Embryonic facial prominence (tissue), 1 donor: ENCODE measurements around the gene GPR78.
"Not testable (repeated sequence)": the region's sequence is repeated elsewhere in the genome, so short reads cannot be mapped to it uniquely, and the experiment has no call there.

Experiments
- DNase-seq: peaks from one replicate; pipeline ENCODE4 v3.0.0-alpha.2; 2016; ENCODE audit errors: extremely low spot score

GPR78 gene

DNA sequence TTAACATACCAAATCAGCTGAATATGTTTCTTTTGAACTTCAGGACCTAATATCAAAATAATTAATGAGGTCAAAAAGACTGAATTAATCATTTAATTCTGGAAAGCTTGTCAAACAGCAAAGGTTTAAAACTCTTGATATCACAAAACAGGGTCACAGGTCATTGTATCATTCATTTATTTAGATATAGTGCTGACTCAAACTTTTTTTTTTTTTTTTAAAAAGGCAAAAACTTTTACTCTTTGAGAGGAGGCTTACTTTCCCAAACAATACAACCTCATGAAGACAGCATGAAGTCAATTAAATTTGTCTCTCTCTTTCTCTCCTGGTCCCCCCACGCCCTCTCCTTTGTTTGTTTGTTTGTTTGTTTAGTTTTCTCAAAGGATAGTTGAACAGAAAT lies 15.6 kb upstream of the GPR78 start:
- DNase-seq, result no peak

DNA sequence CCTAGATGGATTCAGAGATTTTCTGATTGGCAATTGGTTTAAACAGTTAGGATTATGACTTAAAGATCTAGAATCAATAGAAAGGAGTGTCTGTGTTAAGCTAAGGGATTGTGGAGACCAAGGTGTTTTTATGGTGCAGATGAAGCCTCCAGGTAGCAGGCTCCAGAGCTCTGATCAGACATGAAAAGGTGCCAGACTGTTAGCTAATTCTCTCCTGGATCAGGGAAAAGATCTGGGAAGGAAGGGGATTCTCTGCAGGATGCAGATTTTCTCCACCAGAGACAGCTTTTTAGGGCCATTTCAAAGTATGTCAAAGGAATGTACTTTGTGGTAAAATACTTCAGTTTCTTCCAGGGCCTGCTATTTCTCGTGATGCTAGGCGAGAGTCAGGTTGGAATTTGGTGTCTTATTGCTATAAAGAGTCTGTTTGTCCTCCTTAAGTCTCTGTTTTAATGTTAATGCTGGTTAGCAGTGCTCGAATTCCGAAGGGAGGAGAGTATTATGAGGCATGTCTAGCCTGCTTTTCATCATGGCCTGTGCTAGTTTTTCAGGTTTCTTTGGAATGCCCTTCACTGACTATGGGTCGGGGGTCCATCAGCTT lies 12.0 kb upstream of the GPR78 start:
- DNase-seq, result no peak

DNA sequence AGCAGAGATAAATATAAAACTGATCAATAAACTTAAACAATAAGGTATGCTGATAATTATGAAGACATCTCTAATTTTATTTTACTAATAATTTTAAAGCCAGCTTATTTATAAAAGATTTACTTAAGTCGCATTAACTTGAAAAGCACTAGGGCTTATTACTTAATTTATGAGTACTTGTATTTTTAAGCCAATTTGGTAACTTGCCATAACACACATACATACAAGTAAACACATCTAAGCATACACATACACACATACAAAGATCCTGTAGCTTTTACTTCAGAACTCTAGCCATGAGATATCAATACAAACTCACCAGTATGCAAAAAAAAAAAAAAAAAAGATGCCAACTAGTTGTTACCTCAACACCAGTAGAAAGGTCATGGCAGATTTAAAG lies 10.0 kb upstream of the GPR78 start:
- DNase-seq, result no peak

DNA sequence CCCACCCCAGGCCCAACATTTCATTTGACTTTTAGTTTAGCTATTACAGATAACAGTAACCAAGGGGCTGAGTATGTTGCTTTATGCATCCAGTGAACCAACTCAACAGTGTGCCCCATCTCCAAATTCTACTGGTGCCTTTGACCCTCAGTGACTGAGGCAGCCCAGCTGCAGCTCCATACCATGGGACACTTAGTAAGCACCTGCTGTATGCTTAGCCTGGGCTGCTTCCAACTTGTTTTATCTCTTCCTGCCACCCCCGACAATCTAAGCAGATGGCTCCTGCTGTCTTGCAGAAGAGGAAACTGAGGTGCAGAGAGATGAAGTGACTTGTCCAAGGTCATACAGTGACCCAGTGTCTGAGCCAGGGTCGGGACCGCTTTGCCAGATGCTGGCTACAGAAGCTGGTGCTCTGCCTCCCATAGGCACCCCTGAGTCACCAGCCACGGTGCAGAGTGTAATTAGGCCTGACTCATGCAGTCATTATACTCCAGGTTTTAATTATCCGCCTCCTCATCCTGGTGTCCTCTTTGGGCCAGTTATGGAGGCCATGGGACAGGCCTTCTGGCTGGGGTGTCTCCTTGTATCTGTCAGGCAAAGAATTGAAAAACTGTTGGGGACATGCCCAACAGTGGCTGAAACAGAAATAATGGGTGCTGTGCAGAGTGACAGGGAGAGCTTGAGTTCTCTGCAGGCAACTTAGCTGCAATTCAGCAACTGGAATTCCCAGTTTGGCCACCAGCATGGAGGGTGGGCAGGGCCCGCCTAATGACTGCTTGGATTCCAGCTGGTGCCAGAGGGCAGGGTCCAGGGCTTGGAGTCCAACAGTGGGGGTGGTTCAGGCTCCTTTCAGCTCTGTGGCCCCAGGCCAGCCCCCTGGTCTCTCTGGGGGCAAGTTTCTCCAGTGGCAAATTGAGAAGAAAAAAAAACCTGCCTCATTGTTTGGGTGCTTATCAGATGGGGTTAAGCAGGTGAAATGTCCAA lies 8.2 kb upstream of the GPR78 start:
- DNase-seq, result no peak

DNA sequence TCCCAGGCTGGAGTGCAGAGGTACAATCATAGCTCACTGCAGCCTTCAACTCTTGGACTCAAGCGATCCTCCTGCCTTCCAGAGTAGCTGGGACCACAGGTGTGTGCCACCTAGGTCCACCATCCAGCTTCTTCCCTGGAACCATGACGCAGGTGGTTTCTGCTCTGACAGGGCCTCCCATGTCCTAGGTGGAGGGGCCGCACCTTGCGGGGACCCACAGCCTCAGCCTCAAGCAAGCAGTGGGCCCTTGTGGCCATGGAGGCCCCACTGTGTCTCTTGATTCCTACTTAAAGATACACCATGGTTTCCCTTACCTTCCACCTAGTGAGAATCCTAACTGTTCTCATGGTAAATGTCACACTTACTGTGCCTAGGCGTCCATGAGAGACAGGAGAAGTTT lies 6.9 kb upstream of the GPR78 start:
- DNase-seq, result no peak

DNA sequence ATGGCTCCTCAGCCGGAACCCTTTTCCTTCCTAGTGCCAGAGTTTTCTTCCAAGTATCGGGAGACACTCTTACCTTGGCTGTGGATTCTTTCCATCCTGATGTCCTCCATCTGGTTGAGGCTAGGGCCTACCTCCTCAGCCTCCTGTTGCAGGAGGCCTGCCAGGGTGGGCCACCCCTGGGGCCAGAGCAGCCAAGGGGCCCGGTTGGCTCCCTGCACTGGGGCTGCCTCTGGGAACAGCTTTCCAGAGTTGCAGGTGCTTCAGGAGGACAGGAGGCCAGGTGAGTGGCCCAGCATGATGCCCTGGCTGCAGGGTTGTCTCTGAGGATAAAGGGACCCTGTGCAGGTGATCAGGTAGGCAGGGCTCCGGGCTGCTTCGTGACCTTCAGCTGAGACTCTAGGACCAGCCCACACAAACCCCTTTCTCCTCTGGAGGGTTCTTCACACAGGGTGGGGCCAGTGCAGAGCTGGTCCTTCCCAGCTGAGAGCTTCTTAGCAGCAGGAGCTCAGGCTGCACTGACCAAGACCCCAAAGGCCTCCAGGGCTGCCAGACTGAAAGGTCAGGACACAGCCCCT lies 5.3 kb upstream of the GPR78 start:
- DNase-seq, result no peak

DNA sequence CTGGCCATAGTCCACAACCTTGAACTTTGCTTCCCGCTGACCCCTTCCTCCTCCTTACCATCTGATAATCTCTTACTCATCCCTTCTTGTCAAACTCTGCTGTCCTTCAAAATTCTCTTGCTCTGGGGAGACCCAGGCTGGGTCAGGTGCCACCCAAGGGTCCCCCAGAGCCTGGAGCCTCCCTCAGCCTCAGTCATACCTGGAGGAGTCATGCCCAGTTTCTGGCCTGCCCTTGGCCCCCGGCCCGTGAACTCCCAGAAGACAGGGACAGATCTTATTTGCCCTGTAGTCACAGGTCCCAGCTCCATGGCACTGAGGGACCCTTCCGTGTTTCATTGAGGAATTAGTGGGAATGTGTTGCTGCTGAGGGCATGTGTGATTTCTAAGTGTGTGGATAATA lies 4.7 kb upstream of the GPR78 start:
- no peak for DNase-seq

DNA sequence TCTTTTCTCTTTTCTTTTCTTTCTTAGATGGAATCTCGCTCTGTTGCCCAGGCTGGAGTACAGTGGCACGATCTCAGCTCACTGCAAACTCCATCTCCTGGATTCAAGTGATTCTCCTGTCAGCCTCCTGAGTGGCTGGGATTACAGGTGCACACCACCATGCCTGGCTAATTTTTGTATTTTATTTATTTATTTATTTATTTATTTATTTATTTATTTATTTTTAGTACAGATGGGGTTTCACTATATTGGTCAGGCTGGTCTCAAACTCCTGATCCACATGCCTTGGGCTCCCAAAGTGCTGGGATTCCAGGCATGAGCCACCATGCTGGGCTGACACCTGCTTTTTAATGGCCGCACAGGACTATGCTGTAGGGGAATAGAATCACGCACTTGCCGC lies 3.6 kb upstream of the GPR78 start:
- not testable (repeated sequence) for DNase-seq

DNA sequence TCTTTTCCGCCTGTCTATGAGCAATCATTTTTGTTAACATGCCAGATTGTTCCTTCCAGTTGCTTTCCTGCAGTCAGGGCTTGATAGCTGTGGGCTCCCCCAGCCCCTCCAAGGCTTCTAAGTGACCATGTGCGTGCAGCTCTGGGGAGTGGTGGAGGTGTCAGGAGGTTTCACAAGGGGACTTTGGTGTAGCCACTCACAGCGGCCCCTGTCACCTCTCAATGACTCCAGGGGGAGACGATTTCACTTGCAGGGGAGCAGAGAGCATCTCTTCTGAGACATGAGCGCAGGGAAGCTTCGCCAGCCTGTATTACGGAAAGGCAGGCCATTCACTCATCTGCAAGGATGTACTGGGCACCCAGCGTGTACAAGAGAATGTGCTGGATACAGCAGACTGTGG lies 3.1 kb upstream of the GPR78 start:
- no peak for DNase-seq

DNA sequence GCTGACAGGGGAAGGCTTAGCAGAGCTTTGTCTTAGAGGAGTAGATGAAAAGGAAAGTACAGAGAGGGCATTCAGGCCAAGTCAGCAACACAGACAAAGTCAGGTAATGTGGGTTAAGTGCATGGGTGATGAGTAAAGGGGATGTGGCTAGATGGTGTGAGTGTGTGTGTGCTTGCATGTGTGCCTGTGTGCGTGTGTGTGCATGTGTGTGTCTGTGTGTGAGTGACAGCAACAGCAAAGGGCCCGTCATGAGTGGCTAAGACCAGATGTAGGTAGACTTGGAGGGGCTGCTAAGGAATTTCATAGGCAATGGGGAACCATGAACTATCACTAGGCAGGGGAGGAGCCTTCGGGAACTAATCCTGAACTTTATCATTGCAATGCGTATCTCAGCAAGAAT lies 2.2 kb upstream of the GPR78 start:
- DNase-seq, result no peak

DNA sequence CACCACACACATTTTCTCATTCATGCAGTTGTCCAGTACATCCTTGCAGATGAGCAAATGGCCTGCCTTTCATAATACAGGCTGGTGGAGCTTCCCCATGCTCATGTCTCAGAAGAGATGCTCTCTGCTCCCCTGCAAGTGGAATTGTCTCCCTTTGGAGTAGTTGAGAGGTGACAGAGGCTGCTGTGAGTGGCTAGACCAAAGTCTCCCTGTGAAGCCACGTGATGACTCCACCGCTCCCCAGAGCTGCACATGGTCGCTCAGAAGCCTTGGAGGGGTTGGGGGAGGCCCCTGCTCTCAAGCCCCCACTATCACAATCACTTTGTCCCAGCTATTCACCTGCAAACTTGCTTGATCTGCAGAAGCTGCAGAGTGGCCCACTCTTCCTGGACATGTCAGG lies 1.5 kb upstream of the GPR78 start:
- DNase-seq, result no peak

DNA sequence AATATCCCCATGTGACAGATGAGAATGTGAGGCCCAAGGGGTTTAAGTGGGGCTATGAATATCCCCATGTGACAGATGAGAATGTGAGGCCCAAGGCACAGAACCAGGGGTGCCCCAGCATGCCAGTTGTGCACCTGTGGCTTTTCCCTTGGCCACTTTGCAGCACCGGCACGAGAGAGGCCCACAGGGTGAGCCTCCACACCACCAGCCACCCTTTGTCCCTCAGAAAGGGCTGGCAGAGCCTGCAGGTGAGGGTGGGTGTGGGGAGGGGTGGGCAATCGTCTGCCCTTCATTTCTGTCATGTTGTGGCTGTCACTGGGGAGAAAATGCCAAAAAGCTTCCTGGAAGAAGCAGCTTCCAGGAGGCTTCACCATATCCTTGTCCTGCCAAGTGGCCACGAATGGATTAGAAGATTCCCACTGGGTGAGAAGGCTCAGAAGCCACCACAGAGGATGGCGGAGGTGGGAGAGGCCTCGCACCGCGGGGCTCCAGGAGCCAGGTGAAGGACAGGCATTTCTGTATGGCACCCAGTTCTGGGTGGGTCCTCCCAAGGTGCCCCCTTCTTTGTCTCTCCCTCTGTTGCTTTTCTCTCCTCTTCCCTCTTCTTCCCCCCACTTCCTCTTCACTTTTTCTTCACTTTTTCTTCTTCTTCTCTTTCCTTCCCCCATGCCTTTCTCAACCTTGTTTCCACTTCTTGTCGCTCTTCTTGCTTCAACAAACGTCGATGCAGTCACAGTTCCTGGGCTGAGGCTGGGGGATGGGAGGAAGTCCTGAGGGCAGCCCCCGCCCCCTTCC lies 469 bp upstream of the GPR78 start:
- no peak for DNase-seq

DNA sequence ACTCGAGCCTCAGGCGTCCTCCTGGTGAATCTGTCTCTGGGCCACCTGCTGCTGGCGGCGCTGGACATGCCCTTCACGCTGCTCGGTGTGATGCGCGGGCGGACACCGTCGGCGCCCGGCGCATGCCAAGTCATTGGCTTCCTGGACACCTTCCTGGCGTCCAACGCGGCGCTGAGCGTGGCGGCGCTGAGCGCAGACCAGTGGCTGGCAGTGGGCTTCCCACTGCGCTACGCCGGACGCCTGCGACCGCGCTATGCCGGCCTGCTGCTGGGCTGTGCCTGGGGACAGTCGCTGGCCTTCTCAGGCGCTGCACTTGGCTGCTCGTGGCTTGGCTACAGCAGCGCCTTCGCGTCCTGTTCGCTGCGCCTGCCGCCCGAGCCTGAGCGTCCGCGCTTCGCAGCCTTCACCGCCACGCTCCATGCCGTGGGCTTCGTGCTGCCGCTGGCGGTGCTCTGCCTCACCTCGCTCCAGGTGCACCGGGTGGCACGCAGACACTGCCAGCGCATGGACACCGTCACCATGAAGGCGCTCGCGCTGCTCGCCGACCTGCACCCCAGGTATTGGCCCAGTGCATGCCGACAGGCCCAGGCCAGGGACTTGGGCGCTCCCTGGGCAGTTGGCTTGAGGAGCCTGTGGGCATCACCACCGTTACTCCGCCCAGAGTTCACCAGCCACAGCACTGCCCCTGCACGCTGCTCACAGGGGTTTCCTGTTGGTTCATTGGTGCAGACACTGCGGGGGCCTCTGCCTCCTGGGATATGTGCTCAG lies 1.1 kb downstream of the GPR78 start:
- DNase-seq, result no peak

DNA sequence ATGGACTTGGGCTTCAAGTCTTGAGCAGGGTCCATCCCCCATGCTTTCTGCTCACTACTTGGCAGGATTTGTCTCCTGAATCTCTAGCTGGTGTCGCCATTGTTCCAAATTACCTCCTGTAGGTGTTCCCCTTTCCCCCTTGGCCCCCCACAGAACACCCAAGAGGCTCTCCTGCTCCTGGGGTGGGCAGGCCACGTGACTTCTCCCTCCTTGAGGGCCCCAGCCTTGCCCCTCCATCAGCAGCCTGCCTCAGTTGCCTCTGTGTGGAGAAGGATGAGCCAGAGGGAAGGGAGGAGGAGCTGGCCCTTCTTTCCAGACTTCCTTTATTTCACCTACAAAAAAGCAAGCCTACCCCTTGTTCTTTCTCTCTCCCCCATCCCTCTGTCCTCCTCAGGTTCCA lies 1.8 kb downstream of the GPR78 start:
- DNase-seq, result no peak

DNA sequence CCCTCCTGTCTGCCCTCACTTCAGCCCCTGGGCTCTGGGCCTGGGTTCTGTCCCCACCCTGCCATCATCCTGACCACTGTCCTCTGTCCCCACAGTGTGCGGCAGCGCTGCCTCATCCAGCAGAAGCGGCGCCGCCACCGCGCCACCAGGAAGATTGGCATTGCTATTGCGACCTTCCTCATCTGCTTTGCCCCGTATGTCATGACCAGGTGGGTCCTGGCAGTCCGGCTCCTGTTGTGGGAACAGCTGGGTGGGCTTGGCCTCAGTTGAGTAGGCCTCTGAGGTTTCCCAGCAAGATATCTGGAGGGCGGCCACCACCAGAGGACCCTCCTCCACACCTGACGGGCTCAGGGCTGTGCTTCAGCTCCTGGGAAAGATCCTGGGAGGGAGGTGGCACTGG lies 2.2 kb downstream of the GPR78 start:
- no peak for DNase-seq

DNA sequence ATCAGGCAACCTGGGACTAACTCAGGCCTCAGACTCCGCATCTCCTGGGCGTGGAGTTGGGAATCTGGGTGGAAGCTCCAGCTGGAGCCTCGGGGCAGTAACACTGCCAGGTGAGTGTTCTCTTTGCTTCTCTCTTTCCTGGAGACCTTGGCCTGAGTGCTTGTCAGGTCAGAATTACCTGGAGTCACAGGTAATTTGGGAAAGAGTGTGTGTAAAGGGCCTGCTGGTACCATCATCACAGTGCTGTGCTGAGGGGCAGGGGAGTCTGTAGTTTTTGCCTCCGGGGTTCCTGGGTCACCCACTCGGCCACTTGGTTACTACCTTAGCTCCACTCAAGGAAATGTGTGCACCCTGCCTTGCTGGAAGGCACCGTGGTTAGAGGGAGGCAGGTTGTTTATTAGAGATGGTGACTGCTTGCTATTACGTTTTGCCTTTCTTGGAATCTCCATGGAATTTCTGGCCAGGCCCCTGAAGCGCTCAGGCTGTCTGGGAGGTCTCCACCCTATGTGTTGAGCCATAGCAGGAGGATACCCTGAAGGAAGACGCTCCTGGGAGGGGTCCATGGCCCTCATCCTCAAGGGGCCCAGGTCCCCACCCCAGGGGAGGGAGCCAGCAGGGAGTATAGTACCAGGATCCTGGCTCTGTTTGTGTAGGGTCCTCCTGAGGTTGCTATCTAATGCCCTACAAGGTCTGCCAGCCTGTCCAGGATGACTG lies 2.9 kb downstream of the GPR78 start:
- no peak for DNase-seq

DNA sequence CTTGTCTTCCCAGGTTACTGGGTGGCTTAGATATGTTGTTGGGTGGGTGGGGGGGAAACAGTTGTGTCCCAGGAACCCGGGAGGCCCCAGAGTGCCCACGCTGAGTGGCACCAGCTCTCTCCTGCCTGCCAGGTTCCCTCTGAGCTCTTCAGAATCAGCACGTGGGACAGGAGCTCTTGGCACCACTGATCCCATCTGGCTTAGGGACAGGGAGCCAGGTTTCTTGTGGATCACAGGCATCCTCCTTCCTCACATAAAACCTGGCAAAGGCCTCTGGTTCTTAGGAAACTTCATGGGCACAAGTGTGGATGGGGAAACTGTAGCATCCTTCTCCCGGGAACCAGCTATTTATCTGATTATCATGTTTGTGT lies 3.4 kb downstream of the GPR78 start:
- DNase-seq, result no peak

DNA sequence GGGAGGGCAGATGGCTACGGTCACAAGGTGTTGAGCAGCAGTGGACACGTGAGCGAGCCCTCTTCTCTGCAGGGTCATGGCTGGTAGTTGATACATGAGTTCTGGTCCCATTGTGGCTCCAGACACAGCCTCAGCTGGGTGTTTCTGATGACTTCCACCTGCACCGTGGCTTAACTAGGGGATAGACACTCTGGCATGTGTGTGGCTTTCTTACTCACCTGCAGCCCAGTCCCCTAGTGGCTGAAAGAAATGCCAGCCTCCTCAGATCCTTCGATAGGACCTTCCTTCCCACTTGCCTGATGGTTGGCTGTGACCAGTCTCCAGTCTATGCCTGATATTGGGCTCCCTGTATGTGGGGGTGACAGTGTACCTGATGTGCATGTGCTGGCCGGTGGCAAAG lies 5.0 kb downstream of the GPR78 start:
- DNase-seq, result no peak

DNA sequence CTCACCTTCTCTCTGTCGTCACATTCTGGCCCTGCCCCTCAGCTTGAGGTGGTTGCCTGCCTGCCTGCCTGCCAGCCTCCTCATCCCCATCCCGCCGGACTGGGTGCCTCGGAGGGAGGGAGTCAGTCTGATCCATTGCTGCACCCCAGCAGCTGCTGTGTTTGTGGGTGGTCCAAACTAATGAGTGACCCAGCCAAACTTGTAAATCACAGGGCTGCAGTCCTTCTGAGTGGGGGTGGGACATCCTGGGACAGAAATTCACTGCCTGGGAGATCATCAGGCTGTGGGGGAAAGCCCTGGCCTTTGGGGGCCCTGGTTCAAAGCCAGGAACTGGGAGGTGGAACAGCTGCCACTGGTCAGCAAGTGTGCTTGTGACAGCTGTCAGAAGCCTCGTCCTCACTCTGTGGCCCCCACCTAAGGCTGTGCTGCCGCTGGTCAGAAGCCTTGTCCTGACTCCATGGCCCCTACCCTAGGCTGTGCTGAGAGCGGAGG lies 5.6 kb downstream of the GPR78 start:
- no peak for DNase-seq

DNA sequence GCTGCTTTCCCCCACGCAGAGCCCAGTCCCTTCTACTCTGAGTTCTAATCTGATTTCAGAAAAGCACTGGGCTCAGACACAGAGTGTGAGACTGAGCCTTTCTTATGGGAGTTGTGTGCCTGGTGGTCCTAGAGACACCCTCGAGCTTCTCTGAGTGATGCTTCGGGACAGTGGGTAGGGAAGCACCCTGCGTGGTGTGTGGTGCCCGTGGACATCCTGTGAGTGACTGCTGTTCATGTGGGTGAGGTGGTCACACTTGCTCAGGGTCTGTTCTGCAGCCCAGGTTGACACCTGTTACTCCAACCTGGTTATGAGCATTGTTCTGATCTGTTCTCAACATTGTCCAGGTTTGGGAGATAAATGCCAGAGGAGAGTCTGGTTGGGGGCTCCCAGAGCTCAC lies 6.1 kb downstream of the GPR78 start:
- DNase-seq, result no peak
